MV-4-11 (cell line): ENCODE measurements around the gene PSMD6.
A peak's percentile ranks its signal among the peaks of the same experiment; 100 is the strongest.

Experiments
- DNase-seq: peaks from one replicate; lab custom pipeline; 2025; lab: John Stamatoyannopoulos, UW

PSMD6 gene

DNA sequence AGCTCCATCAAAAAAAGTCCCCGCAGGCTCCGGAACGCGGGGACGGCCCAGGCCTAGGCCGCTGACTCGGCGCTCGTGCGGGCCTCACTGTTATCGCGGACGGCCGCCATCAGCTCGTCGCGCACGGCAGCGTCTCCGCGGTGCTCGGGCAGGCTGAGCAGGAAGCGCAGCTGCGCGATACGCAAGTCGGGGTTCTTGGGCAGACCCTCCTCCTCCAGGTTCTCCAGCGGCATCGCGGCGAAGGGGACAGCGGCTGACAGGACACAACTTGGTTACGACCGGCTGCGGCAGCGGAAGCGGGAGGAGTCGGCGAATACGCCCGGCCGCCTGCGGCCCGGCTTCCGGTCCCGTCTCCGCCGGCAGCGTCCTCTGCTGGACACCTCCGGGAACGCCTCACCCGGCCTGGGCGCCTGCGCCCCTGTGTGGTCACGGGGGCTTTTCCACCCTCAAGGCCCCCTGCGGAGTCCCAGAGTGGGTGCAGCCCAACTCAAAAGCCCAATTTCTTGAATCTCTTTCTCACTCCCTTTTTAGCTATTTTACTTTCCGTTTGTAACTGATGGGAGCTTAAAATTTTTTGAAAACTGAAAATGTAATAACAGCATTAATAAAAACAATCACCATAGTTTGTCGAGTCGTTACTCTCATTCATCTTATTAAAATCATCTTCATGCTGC is at the start of gene PSMD6:
PSMD6 (minus strand) TSS at position 308 of the 674 bp plus-strand sequence; CDS start at position 233, 75 bp downstream.
- peak; percentile 76 for DNase-seq

- no peak for DNase-seq
Observed at GRCh38 chr3:64072126-64072525, 48.8 kb upstream of the PSMD6 start.

DNA sequence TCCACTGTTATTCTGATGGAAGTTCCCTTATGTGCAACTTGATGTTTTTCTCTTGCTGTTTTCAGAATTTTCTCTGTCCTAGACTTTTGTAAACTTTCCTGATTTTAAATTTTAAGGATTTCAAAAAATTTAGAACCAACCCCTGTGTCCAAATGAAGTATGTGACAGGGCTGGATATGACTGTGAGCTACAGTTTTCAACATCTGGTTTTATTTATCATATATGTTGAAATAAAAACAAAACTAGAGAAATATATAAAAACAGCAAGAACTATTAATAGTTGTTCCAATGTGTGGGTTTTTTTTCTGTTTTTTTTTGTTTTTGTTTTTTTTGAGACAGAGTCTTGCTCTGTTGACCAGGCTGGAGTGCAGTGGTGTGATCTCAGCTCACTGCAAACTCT is 47.4 kb upstream of the PSMD6 start:
- no peak for DNase-seq

DNA sequence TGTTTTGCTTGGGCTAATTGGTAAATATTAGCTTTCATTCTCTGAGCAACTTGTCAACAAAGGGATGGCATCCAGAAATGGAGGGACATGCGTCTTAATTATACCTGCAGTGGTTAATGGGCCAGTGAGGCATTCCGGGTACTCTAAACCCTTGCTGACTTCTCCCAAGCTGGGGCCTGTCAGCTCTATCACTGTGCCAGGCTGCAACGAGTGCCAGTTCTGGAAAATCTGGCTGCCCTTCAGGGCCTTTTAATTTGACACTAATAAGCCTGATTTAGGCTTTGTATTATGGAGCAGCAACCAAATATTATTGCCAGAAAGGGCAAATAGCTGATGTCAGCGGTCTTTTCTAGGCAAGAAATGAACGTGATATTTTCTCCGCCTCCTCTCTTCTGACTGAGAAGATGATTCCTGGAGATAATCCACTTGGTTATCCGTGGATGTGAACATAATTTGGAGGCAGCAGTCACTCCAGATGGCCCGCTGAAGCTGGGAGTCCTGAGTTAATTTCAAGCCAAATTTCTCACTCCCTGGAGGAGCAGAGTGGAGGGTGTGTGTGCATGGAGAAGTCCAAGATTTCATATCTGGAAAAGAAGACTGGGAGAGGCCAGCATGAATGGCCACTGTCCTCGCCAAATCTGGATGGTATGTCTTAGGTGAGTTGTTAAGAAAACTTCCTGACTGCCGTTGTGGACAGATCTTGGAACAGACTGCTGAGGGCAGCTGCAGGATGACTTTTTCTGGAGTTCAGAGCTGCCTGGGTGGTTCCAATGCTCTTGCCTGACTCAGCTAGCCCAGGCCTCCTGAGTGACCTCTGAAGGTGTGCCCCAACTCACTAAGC is 44.4 kb upstream of the PSMD6 start:
- no peak for DNase-seq

GRCh38 chr3:64064804-64065203 is 41.5 kb upstream of the PSMD6 start:
- DNase-seq = no peak

DNA sequence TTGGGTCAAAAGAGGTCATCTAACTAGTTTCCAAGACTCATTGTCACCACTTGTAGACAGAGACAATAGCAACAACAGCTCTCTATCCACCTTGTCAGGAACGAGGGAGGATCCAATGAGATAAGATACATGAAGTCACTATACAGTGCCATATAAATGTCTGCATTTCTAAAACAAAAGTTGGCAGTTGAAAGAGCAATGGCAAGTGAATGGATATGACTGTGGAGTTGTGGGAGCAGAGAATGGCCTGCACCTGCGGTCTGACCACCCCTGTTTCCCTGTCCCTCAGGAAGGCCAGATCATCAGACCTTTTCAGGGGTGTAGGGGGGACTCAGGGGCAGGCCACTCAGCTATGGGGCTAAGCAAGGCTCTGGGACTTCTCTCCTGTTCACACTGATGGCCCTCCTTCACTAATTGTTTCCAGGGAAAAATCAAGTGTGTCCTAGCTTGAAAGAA is 40.7 kb upstream of the PSMD6 start:
- DNase-seq = no peak

GRCh38 chr3:64063207-64063982 is 40.1 kb upstream of the PSMD6 start:
- DNase-seq = no peak

DNA sequence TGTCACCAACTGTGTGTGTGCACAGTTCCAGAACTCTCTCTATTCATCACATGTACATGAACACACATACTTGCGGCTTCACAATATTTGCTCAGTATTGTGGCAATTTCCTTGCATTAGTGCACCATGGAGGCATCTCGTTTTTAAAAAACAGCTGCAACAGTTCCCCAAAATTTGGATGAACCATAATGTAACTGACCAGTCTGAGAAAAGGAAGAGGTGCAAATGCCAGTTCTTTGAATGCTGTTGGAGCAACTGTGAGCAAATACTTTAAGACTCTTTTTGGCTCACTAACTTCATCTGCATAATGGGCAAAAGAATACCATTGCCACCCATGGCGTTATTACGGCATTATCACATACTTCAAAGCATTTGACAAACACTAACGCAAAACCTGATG is 38.3 kb upstream of the PSMD6 start:
- no peak for DNase-seq

DNA sequence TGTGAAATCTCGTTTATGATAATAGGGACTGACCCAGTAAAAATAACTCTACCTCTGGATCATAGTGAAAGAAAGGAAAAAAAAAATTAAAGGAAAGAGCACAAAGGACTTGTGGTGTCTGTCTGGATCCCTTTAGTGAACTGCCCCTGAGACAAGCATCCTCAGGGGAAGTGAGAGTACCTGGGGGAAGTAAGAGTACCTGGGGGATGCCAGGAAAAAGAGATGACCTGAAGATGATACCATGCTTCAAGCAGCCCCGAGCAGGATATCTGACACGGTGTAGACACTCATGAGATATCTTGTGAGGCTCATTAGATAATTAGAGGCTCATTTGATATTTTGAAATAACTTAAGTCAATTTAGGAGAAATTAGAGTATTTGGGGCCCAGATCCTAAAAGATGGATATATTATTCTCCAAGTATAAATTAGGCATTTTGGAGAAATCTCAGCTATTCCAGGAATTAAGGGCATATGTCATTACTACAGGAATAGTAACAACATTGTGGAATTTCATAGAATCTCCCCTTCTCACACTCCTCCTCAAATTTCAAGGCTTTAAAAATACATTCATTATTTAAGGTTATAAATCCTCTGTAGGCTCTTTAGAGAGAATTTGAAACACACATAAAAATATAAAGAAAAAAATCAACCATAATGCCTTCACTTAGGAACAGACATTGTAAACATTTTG is 36.3 kb upstream of the PSMD6 start:
- DNase-seq = no peak

DNA sequence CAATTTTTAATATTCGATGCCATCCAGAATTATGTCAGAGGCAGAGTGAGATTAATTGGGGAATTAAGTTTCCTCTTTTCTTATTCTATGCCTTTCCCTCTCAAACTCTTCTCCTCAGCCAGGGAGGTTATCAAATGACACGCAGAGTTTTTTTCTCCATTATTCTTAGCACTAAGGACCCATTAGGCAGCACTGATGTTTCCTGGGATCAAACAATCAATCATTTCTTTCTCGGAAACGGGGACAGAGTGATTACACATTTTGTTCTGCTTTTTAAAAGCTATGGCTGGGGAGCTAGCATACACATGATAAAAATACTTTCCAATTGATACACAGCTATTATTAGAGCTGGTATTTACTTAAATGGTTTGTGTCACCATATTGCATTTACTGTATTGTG is 35.3 kb upstream of the PSMD6 start:
- no peak for DNase-seq

DNA sequence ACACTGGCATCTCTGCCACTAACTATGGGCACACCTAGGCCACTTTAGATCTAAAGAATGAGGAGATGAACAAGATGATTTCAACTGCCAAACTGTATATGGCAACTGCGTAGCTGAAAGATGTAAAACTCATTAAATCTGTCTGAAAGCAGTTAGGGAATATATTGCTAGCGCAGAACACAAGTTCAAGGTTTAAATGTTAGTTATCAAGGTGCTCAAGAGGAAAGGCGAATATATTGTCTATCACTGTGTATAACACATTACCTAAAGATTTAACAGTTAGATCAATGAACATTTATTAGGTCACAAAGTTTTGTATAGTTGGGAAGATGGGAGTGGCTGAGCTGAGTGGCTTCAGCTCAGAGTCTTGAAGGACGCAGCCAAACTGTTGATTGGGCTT is 33.9 kb upstream of the PSMD6 start:
- no peak for DNase-seq

- no peak for DNase-seq
Observed at GRCh38 chr3:64056606-64057180, 33.4 kb upstream of the PSMD6 start.

GRCh38 chr3:64055076-64055475 is 31.8 kb upstream of the PSMD6 start:
- no peak for DNase-seq

DNA sequence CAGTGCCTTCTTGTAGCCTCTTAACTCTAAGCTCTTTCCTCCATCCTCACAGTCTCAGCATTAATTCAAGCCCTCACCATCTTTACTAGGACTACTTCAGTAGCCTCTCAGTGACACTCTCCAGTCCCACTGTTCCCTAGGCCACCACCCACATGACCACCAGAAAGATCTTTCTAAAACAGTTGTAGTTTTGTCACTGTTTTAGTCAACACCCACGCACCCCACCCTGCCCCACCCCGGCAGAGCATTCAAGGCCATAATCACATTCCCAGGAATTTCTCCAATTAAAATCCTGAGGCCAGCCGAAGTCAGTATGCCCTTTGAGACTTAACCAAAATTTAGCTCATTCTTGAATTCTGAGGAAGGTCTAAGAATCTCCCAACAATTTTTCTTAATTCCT is 31.2 kb upstream of the PSMD6 start:
- DNase-seq = no peak

DNA sequence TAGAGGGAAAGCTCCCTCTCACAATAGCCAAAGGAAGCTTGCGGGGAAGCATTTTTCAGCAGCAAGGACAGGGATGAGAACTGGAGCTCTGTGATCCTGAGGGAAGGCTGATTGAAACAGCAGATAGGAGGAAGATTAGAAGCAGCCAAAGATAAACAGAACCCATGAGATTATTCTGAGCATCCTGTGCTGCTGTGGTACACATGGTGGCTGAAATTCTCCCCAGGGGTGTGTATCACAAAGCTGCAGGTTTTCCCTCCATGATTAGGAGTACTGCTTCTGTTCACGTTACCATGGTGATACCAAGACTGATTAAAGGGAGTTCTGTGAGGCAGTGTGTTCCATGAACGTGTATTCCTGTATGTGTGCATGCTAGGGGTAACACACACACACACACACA is 30.3 kb upstream of the PSMD6 start:
- DNase-seq = no peak

- no peak for DNase-seq
Observed at GRCh38 chr3:64053117-64053516, 29.8 kb upstream of the PSMD6 start.

GRCh38 chr3:64049832-64050231 is 26.5 kb upstream of the PSMD6 start:
- DNase-seq = no peak

- DNase-seq = no peak
Observed at GRCh38 chr3:64049136-64049535, 25.8 kb upstream of the PSMD6 start.

DNA sequence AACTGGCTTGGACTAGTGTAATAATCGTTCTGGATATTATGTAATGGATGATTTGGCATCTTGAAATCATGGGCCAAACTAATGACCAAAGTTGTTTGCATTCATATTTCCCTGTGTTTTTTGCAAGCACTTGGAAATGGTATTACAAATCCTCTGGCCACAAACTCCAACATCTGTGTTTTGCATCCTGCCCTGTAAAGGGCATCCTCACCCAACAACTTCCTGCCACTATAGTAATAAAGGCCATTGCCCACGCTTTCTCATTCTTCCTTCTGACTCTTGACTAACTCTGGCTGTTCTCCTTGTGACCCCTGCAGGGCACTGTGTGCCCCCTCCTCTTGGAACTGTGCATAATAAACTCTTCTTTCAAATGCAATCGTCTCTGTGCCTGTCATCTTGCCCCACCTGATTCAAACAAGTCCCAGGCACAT is 25.4 kb upstream of the PSMD6 start:
- no peak for DNase-seq

GRCh38 chr3:64047787-64048186 is 24.5 kb upstream of the PSMD6 start:
- DNase-seq = no peak

DNA sequence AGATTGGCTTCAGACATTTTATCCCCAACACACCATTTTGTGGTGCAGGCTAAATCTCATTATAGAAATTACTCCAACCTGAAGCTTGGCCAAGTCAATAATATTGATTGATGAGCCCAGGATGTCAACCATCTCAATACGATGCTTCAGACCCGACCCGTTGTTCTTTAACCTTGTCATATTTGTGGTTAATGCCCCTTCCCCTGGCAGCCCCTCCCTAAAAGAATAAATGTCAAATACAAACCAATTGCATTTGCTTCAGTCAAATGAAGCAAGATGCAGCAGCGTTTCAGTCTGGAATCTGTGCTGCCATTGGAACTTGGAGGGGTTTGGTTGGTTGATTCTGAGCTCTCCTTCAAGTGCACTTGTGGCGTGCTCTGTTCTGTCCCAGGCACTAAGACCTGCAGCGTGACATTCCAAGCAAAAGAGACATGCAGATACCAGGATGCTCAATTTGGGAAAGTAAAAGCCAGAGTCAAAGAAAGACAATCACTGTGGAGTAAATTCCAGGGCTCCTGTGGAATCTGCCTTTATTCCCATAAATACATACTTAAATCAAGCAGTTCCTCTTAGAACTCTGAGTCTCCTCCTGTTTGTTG is 23.8 kb upstream of the PSMD6 start:
- no peak for DNase-seq
